CD4-positive, alpha-beta T cell treated with Interleukin-21 for 1 hour (primary cell): Measurements from ENCODE around the gene BCL11A.

Experiments used
- DNase-seq: peaks from one replicate; pipeline ENCODE4 v3.0.0-alpha.2; 2020

The BCL11A gene

GRCh38 chr2:60541056-60541651, 12.3 kb downstream of the BCL11A start:
- DNase-seq, result no peak

- DNase-seq, result no peak
Observed at GRCh38 chr2:60540074-60540473, 13.4 kb downstream of the BCL11A start.

- no peak for DNase-seq
Observed at GRCh38 chr2:60539140-60539539, 14.3 kb downstream of the BCL11A start.

GRCh38 chr2:60538101-60538500, 15.4 kb downstream of the BCL11A start:
- DNase-seq, result no peak

GRCh38 chr2:60536746-60537145, 16.7 kb downstream of the BCL11A start:
- no peak for DNase-seq

GRCh38 chr2:60535685-60536312, 17.7 kb downstream of the BCL11A start:
- DNase-seq, result no peak

GRCh38 chr2:60534892-60535684, 18.4 kb downstream of the BCL11A start:
- DNase-seq, result no peak

- DNase-seq, result no peak
Observed at GRCh38 chr2:60534052-60534685, 19.3 kb downstream of the BCL11A start.

GRCh38 chr2:60533101-60534051, 20.1 kb downstream of the BCL11A start:
- no peak for DNase-seq

- no peak for DNase-seq
Observed at GRCh38 chr2:60532421-60532820, 21.0 kb downstream of the BCL11A start.

GRCh38 chr2:60531701-60532133, 21.7 kb downstream of the BCL11A start:
- no peak for DNase-seq

- no peak for DNase-seq
Observed at GRCh38 chr2:60530660-60531281, 22.7 kb downstream of the BCL11A start.

- DNase-seq, result no peak
Observed at GRCh38 chr2:60529785-60530627, 23.4 kb downstream of the BCL11A start.

GRCh38 chr2:60529136-60529784, 24.2 kb downstream of the BCL11A start:
- DNase-seq, result no peak

GRCh38 chr2:60528281-60529020, 25.0 kb downstream of the BCL11A start:
- no peak for DNase-seq

GRCh38 chr2:60527762-60528161, 25.7 kb downstream of the BCL11A start:
- no peak for DNase-seq

GRCh38 chr2:60526623-60527022, 26.8 kb downstream of the BCL11A start:
- no peak for DNase-seq

GRCh38 chr2:60525899-60526298, 27.6 kb downstream of the BCL11A start:
- no peak for DNase-seq

- DNase-seq, result no peak
Observed at GRCh38 chr2:60524874-60525273, 28.6 kb downstream of the BCL11A start.

GRCh38 chr2:60523963-60524362, 29.5 kb downstream of the BCL11A start:
- DNase-seq, result no peak
